ENCODE measurements around the gene TRIM33.
"Not testable (repeated sequence)": the region's sequence is repeated elsewhere in the genome, so short reads cannot be mapped to it uniquely, and the experiment has no call there.

The TRIM33 gene

GRCh38 chr1:114466334-114467014, 44.5 kb downstream of the TRIM33 start:
- no peak for DNase-seq

GRCh38 chr1:114462963-114463362, 48.0 kb downstream of the TRIM33 start:
- no peak for DNase-seq

GRCh38 chr1:114462341-114462740, 48.7 kb downstream of the TRIM33 start:
- no peak for DNase-seq

- DNase-seq = no peak
These were observed 52.7 kb downstream of the TRIM33 start for GRCh38 chr1:114458237-114458777.

- DNase-seq = no peak
These were observed 53.2 kb downstream of the TRIM33 start for GRCh38 chr1:114457675-114458236.

GRCh38 chr1:114456586-114456985, 54.4 kb downstream of the TRIM33 start:
- no peak for DNase-seq

- no peak for DNase-seq
These were observed 55.8 kb downstream of the TRIM33 start for GRCh38 chr1:114455102-114455785.

GRCh38 chr1:114454539-114454938, 56.5 kb downstream of the TRIM33 start:
- DNase-seq = no peak

GRCh38 chr1:114453361-114453784, 57.6 kb downstream of the TRIM33 start:
- DNase-seq = no peak

- no peak for DNase-seq
These were observed 62.5 kb downstream of the TRIM33 start for GRCh38 chr1:114448370-114449036.

GRCh38 chr1:114446198-114446597, 64.8 kb downstream of the TRIM33 start:
- DNase-seq = no peak

- DNase-seq = not testable (repeated sequence)
These were observed 67.8 kb downstream of the TRIM33 start for GRCh38 chr1:114443226-114443625.

- no peak for DNase-seq
These were observed 69.7 kb downstream of the TRIM33 start for GRCh38 chr1:114441332-114441731.

GRCh38 chr1:114439369-114439768, 71.6 kb downstream of the TRIM33 start:
- DNase-seq = no peak

GRCh38 chr1:114437812-114438211, 73.2 kb downstream of the TRIM33 start:
- DNase-seq = no peak

GRCh38 chr1:114436799-114437198, 74.2 kb downstream of the TRIM33 start:
- DNase-seq = no peak

- no peak for DNase-seq
These were observed 75.8 kb downstream of the TRIM33 start for GRCh38 chr1:114435088-114435715.

GRCh38 chr1:114431026-114431425, 80.0 kb downstream of the TRIM33 start:
- no peak for DNase-seq

GRCh38 chr1:114428083-114428754, 82.8 kb downstream of the TRIM33 start:
- DNase-seq = peak in 1 of 2 donors; percentile 5

GRCh38 chr1:114427612-114428011, 83.4 kb downstream of the TRIM33 start:
- DNase-seq = no peak

GRCh38 chr1:114423455-114423854, 87.5 kb downstream of the TRIM33 start:
- no peak for DNase-seq

GRCh38 chr1:114418948-114419347, 92.1 kb downstream of the TRIM33 start:
- not testable (repeated sequence) for DNase-seq

Data from hippocampal formation (tissue), 2 donors.